HUES48 (cell line): ENCODE data around the gene DNMT3A.

Experiments used
- H3K27ac ChIP-seq: one replicate; pipeline ENCODE4 v1.7.0; 2013; ENCODE audit warnings: low read depth, low read length, inconsistent platforms
- H3K27me3 ChIP-seq: 2 replicates; pipeline ENCODE4 v1.6.1; 2013; ENCODE audit warnings: mild to moderate bottlenecking, low read length; ENCODE audit not compliant: control insufficient read depth, insufficient read depth
- H3K36me3 ChIP-seq: 2 replicates; pipeline ENCODE4 v1.6.1; 2013; ENCODE audit warnings: low read length; ENCODE audit not compliant: control insufficient read depth, insufficient read depth
- H3K4me1 ChIP-seq: 2 replicates; pipeline ENCODE4 v1.6.1; 2013; ENCODE audit warnings: mild to moderate bottlenecking, low read length; ENCODE audit not compliant: control insufficient read depth, insufficient read depth
- H3K4me3 ChIP-seq: 2 replicates; pipeline ENCODE4 v1.5.1; 2013; ENCODE audit warnings: mild to moderate bottlenecking, low read depth, low read length
- H3K9ac ChIP-seq: 2 replicates; pipeline ENCODE4 v1.6.1; 2013; ENCODE audit warnings: mild to moderate bottlenecking, low read depth, low read length, moderate library complexity
- H3K9me3 ChIP-seq: 2 replicates; pipeline ENCODE4 v1.6.1; 2013; ENCODE audit warnings: low read length; ENCODE audit not compliant: control insufficient read depth, insufficient read depth

The DNMT3A gene

GRCh38 chr2:25343187-25343825 lies 1.6 kb upstream of the DNMT3A start:
- peaks cover 7% of the 10 kb centered on the region; the same call in 1 of the 2 replicates for H3K4me1 ChIP-seq
- no peak overlapping the region for H3K4me3 ChIP-seq
- H3K36me3 ChIP-seq: no peaks in the 10 kb centered on the region
- no peaks in the 10 kb centered on the region for H3K9me3 ChIP-seq
- H3K27ac ChIP-seq: no peak overlapping the region
- no peak overlapping the region for H3K9ac ChIP-seq
- peaks cover 24% of the 10 kb centered on the region for H3K27me3 ChIP-seq

GRCh38 chr2:25342372-25343186 lies 854 bp upstream of the DNMT3A start:
- no peak overlapping the region for H3K9ac ChIP-seq
- H3K36me3 ChIP-seq: no peaks in the 10 kb centered on the region
- no peaks in the 10 kb centered on the region for H3K9me3 ChIP-seq
- H3K4me1 ChIP-seq: peaks cover 7% of the 10 kb centered on the region; the same call in 1 of the 2 replicates
- H3K27ac ChIP-seq: no peak overlapping the region
- peak overlapping the region; percentile 61 for H3K4me3 ChIP-seq
- peaks cover 22% of the 10 kb centered on the region for H3K27me3 ChIP-seq

- H3K4me3 ChIP-seq: peak overlapping the region; percentile 57; the same call in 1 of the 2 replicates
- H3K9ac ChIP-seq: no peak overlapping the region
- H3K27ac ChIP-seq: no peak overlapping the region
- H3K4me1 ChIP-seq: peaks cover 20% of the 10 kb centered on the region
- H3K27me3 ChIP-seq: peaks cover 16% of the 10 kb centered on the region
- H3K36me3 ChIP-seq: no peaks in the 10 kb centered on the region
- no peaks in the 10 kb centered on the region for H3K9me3 ChIP-seq
These were observed 556 bp downstream of the DNMT3A start for GRCh38 chr2:25341011-25341727.

GRCh38 chr2:25340181-25340921 lies 1.4 kb downstream of the DNMT3A start:
- Histone ChIP-seq H3K9ac (no peak overlapping the region), H3K4me1 (peaks cover 28% of the 10 kb centered on the region)

GRCh38 chr2:25339791-25340180 lies 1.9 kb downstream of the DNMT3A start:
- Histone ChIP-seq H3K27ac (no peak overlapping the region), H3K27me3 (peaks cover 14% of the 10 kb centered on the region), H3K9me3 (no peaks in the 10 kb centered on the region), H3K36me3 (no peaks in the 10 kb centered on the region), H3K9ac (no peak overlapping the region), H3K4me1 (peaks cover 34% of the 10 kb centered on the region), H3K4me3 (peak overlapping the region; percentile 57)

More at GRCh38 chr2:25340181-25340921, 1.4 kb downstream of the DNMT3A start:
- H3K27ac ChIP-seq: no peak overlapping the region
- H3K27me3 ChIP-seq: peaks cover 16% of the 10 kb centered on the region
- H3K36me3 ChIP-seq: no peaks in the 10 kb centered on the region
- peak overlapping the region; percentile 57 for H3K4me3 ChIP-seq
- no peaks in the 10 kb centered on the region for H3K9me3 ChIP-seq

GRCh38 chr2:25339211-25339674 lies 2.5 kb downstream of the DNMT3A start:
- H3K4me1 ChIP-seq: peaks cover 39% of the 10 kb centered on the region
- H3K36me3 ChIP-seq: no peaks in the 10 kb centered on the region
- H3K27me3 ChIP-seq: peaks cover 12% of the 10 kb centered on the region
- H3K27ac ChIP-seq: no peak overlapping the region
- no peak overlapping the region for H3K4me3 ChIP-seq
- no peaks in the 10 kb centered on the region for H3K9me3 ChIP-seq
- H3K9ac ChIP-seq: no peak overlapping the region

GRCh38 chr2:25338401-25338800 lies 3.3 kb downstream of the DNMT3A start:
- H3K4me1 ChIP-seq: peaks cover 47% of the 10 kb centered on the region
- no peak overlapping the region for H3K27ac ChIP-seq
- no peaks in the 10 kb centered on the region for H3K36me3 ChIP-seq
- H3K4me3 ChIP-seq: no peak overlapping the region
- no peak overlapping the region for H3K9ac ChIP-seq
- no peaks in the 10 kb centered on the region for H3K9me3 ChIP-seq
- H3K27me3 ChIP-seq: peaks cover 8% of the 10 kb centered on the region

- peaks cover 3% of the 10 kb centered on the region for H3K27me3 ChIP-seq
- H3K4me3 ChIP-seq: no peak overlapping the region
- H3K4me1 ChIP-seq: peaks cover 47% of the 10 kb centered on the region
- H3K9me3 ChIP-seq: no peaks in the 10 kb centered on the region
- H3K9ac ChIP-seq: no peak overlapping the region
- H3K27ac ChIP-seq: no peak overlapping the region
- no peaks in the 10 kb centered on the region for H3K36me3 ChIP-seq
These were observed 3.8 kb downstream of the DNMT3A start for GRCh38 chr2:25337891-25338290.

- H3K36me3 ChIP-seq: no peaks in the 10 kb centered on the region
- H3K4me1 ChIP-seq: peaks cover 44% of the 10 kb centered on the region
- H3K4me3 ChIP-seq: no peak overlapping the region
- H3K9ac ChIP-seq: no peak overlapping the region
- H3K27ac ChIP-seq: no peak overlapping the region
- no peaks in the 10 kb centered on the region for H3K9me3 ChIP-seq
- no peaks in the 10 kb centered on the region for H3K27me3 ChIP-seq
These were observed 4.4 kb downstream of the DNMT3A start for GRCh38 chr2:25337276-25337675.

- H3K36me3 ChIP-seq: no peaks in the 10 kb centered on the region
- no peaks in the 10 kb centered on the region for H3K27me3 ChIP-seq
- H3K4me1 ChIP-seq: peaks cover 44% of the 10 kb centered on the region
- no peak overlapping the region for H3K9ac ChIP-seq
- H3K9me3 ChIP-seq: no peaks in the 10 kb centered on the region
- no peak overlapping the region for H3K27ac ChIP-seq
- H3K4me3 ChIP-seq: no peak overlapping the region
These were observed 5.3 kb downstream of the DNMT3A start for GRCh38 chr2:25336383-25336841.
